EL (cell line): ENCODE measurements around the gene AQP5.
A peak's percentile ranks its signal among the peaks of the same experiment; 100 is the strongest.

ENCODE experiments used
- DNase-seq: peaks from one replicate; pipeline ENCODE4 v3.0.0-alpha.2; 2016

AQP5 gene

DNA sequence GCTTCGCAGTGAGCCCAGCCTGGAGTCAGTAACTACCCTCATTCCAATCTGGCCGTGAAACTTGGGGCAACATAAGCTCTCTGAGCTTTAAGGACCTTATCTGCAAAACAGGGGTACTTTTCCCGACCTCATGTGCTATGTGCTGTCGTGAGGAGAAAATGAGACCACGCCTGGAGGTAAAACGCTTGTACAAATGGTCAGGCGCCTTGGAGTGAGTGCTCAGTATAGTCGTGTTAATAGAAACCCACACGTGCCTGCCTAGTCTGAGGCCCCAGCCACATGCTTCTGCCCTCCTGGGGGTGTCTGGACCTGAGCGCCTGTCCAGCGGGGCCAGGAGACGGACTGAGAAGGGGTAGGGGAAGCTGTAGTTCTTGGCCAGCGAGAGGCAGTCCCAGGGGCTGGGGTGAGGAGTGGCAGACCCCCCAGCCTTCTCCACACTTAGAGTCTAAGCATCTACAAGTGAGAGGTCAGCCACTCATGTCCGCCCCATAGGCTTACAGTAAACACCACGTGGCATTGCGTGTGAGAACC lies 4.9 kb downstream of the AQP5 start:
- DNase-seq: no peak

DNA sequence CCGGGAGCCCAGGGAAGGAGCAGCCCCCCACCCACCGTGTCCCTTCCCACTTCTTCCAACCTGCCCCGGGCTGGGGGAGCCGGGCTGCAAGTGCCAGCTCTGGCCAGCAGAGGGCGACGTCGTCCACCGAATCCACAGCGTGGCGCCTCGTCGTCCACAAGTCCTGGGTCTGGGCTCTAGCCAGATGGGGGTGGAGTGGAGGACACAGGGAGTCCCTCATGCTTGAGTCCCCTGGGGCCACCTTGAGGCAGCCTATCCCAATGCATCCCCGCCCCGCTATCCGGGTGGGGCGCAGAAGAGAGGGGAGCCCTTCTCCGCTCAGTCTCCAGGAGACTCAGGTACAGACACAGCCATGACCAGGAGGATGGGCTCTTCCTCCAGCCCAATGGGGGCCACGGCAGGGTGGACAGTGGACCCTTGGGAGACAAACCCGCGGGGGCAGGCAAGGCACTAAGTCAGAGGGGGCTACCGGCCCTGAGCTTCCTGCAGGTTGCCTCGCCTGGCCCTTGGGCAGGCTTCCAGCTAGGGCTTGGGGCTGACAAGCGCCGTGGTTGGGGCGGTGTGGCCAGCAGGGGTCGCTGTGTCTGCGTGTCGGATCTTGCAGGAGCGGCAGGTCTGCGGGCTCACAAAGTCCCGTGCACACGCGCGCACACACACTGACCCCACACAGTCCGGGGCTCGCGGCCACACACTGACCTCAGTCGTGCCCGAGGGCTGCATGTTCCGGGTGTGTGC lies 5.5 kb downstream of the AQP5 start:
- DNase-seq: peak; percentile 81

DNA sequence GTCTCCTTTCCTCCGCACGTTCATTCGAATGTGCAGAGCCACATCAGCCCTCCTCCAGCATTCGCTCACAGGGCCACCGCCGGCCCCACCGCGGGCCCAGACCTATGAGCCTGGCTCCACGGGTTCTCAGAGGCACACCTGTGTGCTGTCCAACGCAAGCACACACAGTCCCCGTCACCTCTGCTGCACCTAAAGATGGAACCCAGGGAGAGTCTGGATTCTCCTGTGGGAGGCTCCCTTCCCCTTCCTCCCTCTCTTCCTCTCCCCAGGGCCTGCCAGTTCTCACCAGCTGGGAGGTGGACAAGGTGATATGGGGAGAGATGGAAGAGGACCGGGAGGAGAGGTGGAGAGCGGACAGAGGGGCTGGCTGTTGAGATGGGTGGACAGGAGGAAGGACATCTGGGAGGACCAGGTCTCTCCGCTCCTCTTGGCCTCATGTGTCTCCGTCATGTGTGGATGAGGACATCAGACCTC lies 6.1 kb downstream of the AQP5 start:
- no peak for DNase-seq

DNA sequence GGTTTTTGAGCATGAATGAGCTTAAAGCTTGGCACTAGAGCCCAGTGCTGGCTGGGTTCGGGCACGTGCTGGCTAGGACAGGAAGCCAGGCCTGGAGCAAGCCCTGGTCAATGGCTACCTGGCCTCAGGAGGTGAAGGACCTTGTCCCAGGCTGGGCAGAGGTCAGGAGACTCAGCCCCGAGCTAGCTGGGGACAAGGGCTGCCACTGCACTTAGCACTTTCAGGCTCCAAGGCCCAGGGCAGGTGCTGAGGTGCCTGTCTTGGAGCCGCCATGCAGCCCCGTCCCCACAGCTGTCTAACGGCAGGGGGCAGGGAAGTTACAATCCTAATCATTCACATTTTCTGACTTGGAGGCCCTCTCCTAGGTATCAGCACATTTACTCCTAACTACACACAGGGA lies 6.8 kb downstream of the AQP5 start:
- no peak for DNase-seq

DNA sequence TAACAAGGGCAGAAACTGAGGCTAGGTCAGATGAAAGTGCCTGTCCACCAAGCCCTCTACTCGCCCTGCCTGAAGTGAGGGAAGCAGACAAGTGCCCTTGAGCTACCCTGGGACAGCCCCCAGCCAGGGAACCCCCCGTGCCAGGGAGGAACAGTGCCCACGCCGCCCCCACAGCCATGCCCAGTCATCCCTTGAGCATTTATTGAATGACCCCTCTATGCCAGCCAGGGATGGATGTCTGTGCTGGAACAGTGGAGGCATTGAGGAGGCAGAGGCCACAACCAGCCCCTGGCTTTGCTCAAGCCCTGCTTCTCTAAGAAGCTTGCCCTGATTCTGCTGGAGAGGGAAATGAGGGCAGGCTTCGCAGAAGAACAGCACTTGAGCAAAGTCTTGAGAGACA lies 7.4 kb downstream of the AQP5 start:
- DNase-seq: no peak

DNA sequence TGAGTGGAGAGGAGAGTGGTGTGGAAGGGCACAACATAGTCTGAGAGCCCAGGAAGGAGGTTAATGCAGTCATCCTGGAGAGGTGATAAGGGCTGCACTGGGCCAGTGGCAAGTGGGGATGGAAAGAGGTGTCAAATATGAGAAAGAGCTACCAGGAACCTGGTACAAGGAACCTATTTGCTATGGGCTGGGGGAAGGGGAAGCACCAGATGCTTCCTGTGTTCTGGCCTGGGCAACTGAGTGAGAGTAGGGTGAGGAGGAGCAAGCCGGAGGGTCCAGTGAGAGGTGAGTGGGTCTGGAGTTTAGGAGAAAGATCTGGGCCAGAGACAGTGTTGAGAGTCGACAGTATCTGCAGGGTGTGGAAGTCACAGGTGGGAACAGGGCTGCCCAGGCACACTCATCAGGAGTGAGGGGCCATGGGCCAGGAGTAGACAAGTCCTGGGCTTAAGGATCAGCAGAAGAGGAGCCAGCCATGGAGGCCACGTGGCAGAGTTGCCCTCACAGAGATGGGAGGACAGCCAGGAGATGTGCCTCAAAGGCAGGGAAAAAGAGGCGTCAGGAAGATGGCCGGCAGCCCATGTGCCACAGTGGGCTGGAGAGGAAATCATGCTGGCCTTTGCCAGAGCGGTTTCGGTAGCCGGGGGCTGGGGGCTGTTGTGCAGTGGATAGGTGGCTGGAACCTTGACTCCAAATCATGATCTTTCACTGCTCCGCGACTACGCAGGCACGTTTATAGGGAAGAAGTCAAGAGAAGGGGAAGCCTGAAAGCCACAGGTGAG lies 8.2 kb downstream of the AQP5 start:
- no peak for DNase-seq

DNA sequence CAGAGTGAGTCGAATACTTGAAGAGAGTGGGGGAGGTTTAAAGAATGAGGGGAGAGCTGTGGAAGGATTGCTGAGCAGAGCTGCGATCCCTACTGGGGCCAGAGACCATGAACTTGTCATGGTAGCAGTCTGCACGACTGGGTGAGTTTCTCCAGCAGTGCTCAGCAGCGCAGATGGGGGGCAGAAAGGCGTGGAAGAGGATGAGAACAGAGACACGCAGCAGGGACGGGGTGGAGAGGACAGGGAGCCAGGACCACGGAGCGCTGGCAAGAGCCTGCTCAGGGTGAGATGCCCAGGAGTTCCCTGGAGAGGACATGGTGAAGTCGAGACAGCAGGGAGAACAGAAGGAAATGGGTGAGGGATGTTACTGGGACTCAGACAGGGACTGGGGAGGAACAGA lies 9.0 kb downstream of the AQP5 start:
- DNase-seq: no peak

DNA sequence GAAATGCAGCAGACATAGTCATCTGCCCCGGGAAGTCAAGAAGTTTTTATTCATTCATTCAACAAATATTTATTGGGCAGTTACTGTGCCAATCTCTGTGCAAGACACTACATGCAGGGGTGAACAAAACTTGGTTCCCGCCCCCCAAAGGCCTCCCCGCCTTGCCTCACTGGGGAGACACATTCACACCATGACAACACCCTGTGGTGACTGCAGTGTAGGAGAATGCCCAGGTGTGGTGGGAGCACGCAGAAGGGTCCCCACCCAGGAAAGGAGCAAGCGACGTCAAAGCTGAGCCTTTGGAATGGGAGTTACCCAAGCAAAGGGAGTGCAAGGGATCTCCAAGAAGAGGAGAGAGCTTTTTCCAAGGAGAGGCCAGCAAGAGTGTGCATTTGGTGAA lies 9.5 kb downstream of the AQP5 start:
- DNase-seq: no peak

DNA sequence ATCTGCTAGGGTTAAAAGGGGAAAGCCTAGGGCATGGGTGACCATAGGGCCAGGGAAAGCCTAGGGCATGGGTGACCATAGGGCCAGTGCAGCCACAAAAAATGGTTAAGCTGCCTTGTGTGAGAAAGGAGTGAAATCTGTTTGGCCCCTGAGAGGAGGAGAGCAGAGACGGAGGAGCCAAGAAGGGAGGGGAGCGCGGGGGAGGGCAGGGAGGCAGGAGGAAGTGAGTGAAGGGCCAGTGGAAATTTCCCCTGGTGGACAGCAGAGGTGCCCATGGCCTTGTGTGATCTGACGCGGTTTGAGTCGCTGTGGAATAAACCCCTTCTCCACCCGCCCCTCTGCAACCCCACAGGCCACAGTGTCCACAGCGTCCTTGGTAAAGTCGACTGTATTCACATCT lies 10.5 kb downstream of the AQP5 start:
- DNase-seq: no peak

DNA sequence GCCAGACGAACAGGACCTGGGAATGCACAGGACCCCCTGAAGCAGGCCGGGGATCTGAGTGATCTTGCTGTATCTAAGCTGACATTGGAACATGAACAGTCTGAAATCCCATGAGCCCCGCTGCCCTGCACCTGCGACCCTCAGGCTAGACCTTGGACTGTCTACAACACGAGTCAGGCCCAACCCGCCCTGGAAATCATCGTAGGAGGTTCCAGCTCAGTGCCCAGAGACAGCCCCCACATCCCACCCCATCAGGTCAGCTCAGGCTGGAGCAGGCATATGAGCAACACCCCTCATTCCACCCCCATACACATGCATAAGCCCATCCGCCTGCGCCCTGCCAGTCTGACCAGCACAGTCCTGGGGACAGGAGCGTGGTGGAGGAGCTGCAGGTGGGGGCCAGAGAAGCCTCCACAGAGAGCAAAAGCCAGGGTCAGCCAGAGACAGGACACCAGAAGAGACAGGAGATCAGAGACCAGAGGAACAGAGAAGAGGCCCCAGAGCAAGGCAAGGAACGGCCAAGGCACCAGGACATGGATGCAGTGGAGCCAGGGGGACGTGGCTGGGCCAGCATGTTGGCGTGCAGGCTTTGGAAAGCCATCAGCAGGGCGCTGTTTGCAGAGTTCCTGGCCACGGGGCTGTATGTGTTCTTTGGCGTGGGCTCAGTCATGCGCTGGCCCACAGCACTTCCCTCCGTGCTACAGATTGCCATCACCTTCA lies 11.1 kb downstream of the AQP5 start, which contains the start of gene AQP6:
TSS of gene AQP6 (plus strand) at position 307 of the 720 bp plus-strand sequence. CDS start at position 534, 227 bp downstream.
- no peak for DNase-seq

DNA sequence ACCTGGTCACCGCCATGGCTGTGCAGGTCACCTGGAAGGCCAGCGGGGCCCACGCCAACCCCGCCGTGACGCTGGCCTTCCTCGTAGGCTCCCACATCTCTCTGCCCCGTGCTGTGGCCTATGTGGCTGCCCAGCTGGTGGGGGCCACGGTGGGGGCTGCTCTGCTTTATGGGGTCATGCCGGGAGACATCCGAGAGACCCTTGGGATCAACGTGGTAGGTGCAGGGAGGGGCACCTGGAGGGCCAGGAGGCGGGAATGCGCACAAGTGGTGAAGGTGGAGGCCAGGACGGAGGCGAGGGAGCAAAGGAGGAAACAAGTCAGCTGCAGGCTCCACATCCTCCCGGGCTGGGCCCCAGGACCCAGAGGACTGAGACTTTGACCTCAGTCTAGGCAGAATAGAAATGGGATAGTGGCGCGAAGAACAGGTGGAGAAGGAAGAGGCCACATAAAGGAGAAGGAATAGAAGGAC lies 11.7 kb downstream of the AQP5 start:
- no peak for DNase-seq

DNA sequence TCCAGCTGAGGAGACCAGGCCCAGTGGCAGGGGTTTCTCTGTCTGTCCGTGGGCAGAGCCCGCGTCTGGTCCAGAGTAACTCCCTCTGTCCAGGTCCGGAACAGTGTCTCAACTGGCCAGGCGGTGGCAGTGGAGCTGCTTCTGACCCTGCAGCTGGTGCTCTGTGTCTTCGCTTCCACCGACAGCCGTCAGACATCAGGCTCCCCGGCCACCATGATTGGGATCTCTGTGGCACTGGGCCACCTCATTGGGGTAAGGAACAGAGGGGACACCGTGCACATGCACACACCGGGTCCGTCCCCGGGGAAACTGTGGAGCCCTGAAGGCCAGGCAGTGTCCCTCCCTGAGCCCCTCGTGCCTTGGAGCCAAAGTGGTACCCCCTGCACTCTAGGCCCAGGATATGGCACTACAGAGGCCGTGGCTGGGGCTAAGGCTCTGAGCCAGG lies 12.6 kb downstream of the AQP5 start:
- DNase-seq: peak; percentile 56

DNA sequence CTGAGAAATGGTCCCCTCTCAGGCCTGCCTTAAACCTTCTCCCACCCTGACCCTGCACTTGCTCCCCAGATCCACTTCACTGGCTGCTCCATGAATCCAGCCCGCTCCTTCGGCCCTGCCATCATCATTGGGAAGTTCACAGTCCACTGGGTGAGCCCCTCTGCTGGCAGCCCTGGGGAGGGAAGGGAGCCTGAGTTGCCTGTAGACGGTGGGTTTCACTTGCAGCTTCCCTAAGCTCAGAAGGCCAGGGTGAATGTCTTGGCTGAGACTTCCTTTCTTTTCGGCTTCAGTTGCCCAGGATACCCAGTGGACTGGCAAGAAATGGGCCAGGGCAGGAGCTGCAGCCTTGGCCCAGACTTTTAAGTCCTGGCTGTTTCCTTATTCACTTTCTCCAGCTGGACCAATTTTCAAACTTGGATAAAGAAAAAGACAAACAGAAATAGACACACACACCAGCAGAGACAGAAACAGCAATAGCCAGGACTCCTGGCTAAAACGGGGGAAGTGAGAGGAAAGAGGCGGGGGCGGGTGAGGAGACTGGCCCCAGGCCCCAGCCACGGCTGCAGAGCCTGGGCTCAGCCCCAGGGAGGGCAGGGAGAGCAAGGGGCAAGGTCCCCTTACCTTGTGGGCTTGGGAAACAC lies 13.1 kb downstream of the AQP5 start:
- DNase-seq: no peak

DNA sequence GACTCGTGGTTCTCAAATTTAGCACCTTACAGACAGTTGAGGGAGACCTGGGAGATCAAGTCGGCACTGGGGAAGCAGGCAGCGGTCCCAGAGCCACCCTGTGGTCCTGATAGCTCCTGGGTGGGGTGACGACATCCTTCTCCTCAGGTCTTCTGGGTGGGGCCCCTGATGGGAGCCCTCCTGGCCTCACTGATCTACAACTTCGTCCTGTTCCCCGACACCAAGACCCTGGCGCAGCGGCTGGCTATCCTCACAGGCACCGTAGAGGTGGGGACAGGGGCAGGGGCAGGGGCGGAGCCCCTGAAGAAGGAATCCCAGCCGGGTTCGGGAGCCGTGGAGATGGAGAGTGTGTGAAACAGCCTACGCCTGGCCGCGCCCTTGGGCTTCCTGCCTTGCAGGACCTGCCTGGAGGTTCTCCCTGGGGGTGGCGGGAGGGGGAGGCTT lies 13.7 kb downstream of the AQP5 start:
- no peak for DNase-seq

DNA sequence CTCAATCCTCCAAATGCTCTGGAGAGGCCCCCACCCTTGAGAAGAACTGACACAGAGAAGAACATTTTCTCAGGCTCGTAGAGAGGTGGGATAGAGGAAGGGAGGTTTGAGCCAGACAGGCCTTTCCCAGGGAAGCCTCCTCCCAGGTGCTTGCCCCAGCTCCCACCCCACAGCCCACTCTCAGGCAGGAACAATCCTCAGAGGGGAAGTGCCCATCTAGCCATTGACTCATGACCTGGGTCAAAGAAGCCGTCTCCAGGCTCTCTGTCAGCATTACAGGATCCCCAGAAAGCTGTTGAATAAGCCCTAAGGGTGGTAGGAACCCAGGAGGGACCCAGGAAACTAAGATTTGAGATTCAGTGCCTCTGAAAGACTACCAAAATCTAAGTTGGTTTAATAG lies 14.9 kb downstream of the AQP5 start:
- no peak for DNase-seq

DNA sequence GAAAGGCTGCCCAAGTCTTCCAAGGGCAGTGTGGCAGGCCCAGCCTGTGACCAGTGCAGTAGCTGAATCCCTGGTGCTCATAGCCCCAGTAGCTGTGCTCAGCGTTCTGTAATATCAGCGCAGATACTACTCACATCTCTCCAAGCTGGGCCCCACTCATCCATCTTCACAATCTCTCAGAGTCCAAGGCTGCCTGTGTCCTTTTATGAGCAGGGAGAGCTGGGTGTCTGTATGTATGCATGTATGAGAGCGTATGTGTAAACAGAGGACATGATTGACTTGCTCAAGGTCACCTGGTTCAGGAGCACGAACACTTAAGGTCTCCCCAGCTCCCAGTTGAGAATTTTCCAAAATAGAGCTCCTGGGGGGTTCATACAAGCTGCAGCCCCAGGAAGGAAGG lies 16.5 kb downstream of the AQP5 start:
- no peak for DNase-seq

DNA sequence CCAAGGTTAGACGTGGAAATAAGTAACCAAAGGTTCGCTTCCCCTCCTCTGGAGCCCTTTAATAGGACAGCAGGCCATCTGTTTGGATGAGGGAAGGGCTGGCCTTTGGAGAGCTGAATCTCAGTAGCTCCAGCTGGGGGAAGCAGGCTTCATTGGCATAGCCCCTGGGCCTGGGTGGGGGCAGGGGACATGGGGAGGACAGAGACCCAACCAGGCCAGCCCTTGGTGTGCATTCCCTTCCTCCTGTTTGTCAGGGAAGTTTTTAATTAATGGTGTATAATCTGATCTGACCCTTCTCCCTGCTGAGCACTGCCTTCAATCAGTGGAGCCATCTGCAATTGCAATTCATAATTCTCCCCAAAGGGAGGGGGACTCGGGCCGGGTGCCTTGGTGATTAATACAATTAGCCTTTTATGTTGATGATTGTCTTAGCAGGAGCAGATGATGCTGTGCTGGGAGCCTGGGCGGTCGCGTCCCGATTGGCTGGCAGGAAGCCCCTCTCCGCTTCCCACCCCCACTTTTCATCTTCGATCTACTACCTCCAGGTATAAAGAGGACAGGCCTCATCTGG lies 17.4 kb downstream of the AQP5 start:
- DNase-seq: no peak

DNA sequence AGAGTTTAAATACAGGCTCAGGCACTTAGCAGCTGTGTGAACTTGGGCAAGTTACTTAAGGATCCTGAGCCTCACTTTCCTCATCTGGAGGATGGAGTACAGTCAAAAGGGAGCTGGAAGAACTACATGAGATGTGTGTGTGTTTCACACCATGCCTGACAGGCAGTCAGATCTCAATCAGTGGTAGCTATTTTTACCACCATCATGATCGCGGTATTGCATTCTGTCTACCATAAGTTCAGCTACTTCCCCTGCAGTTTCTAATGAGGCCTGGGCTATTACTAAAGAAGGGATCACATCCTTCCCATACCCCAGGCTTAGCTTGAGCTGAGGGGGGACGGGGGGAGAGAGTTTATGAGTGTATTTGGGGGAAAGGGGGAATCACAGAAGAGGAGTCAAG lies 18.1 kb downstream of the AQP5 start:
- no peak for DNase-seq

DNA sequence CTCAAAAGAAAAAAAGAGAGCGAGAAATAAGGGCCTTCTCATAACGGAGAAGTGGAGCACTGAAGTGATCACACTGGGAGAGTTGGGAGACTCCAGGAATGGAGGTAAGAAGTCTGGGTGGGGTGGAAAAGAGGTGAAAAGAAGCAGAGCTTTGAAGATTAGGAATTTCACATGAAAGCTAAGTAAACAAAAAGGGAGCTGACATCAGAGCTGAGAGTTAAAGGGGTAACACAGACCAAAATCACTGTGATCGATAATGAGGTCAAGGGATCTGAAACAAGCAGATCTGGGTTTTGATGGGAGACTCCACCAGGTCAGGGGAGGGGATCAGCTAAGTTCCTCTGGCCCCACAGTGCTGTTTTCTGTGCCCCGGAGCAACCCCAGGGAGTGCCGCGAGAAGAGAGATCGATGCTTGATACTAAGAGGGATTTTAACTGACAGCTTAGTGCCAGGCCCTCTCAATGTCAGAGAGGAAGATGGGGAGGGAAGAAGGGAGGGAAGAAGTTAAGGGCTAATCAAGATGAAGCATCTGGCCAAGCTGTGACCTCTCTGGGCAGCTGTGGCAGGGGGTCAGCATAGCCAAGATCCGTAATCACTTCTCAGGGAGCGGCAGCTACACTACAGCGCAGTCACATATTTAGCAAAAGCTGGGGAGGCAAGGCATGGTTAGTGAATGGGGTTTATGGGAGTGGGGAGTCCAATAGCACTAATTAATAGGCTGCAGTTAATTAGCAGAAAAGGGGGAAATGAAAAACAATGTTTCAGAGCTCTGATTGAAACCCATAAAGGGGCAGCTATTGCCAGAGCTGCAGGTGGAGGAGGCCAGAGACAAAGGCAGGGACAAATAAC lies 19.1 kb downstream of the AQP5 start:
- no peak for DNase-seq

DNA sequence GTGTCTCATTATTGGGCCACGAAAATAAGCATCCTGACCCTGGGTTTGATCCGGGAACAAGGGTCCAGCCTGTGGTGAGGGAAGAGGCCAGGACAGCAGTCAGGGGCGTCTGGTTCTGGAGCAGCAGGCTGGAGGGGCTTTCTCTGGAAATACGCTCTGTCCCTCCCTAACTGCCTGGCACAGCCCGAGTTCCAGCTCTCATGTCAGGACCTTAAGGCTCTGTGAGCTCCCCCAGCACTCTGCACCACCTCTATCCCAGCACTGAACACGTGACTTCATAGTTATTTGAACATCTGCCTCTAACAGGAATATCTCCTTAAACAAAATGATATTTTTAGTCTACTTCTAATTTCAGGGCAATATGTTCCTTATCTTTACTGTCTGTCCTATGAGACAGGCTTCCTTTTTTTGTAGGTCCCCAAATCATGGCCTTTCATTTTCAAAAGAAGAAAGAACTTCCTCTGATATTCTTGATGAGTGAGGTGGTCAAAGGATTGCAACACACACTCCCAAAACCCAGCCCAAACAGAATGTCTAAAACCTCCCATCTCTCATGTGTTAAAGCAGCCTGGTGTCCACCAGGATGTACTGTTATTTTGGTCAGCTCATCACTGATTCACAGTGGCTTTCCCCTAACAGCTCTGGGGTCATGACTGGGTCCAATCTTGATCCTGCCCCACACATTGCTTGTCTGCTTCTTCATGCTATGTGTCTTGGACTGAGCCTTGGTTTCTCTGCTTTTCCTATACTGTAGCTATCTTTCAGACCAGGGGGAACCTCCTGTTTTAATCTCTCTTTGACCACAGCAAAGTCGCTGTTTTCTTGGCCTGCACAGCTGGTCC lies 20.8 kb downstream of the AQP5 start:
- peak; percentile 46 for DNase-seq
